Activated T-cell treated with anti-CD3 and anti-CD28 coated beads, Interleukin-2, amount 50 U/mL, for 4 hours (primary cell): Measurements from ENCODE around the gene DMRT3. TPM values are rescaled to one million over a fixed set of nuclear protein-coding genes. Genes with fewer than 3 reads are reported as not detected.
"Not testable (repeated sequence)": the region's sequence is repeated elsewhere in the genome, so short reads cannot be mapped to it uniquely, and the experiment has no call there.

Experiments
- ATAC-seq, 2 donors: fragments of 200-7000 bp; cut with Tn5 transposase; one replicate each; pipeline ENCODE4 v1.10.0; 2021
- DNase-seq: peaks from one replicate; pipeline ENCODE4 v3.0.0-alpha.2; 2020
- H3K27me3 Mint-ChIP-seq: one replicate; pipeline ENCODE4 v1.8.0; 2021; ENCODE audit warnings: low read depth, mixed read lengths
- H3K36me3 Mint-ChIP-seq: one replicate; pipeline ENCODE4 v1.8.0; 2022; ENCODE audit warnings: mixed read lengths; ENCODE audit not compliant: insufficient read depth
- H3K4me1 Mint-ChIP-seq: one replicate; pipeline ENCODE4 v1.8.0; 2021; ENCODE audit warnings: low read depth, mixed read lengths
- H3K4me3 Mint-ChIP-seq: one replicate; pipeline ENCODE4 v1.8.0; 2021; ENCODE audit warnings: mild to moderate bottlenecking, moderate library complexity, mixed read lengths
- H3K9me3 Mint-ChIP-seq: one replicate; pipeline ENCODE4 v1.8.0; 2021; ENCODE audit warnings: mixed read lengths
- total RNA-seq, 3 donors: library from RNA; stranded (reverse); gene quantifications; one replicate each; pipeline ENCODE4 v1.2.1, GENCODE V29; 2021

The DMRT3 gene
- total RNA-seq, 3 donors from 2014 or later, result not detected

DNA sequence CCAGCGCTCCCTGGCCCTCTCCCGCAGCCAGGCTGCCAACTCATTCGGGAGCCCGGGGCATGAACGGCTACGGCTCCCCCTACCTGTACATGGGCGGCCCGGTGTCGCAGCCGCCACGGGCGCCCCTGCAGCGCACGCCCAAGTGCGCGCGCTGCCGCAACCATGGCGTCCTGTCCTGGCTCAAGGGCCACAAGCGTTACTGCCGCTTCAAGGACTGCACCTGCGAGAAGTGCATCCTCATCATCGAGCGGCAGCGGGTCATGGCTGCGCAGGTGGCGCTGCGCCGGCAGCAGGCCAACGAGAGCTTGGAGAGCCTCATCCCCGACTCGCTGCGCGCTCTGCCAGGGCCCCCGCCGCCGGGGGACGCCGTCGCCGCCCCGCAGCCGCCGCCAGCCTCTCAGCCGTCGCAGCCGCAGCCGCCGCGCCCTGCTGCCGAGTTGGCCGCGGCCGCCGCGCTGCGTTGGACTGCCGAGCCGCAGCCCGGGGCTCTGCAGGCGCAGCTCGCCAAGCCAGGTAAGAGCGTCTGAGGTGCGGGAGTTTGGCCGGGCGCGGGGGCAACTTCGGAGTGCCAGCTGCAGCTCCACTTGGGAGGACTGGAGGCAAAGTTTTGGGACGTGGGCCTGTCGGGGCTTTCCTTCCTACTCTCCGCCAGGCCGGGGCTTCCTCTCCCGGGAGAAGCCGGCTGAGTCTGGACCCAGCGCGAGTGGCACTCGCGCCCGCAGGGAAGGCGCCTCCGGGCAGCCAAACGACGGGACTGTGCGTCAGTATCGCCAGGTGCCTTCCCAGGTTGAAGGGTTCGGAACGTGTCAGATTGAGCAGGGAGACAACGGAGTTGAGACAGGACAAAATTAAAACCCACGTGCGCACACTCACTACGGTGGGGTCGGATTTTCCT is 735 bp downstream of the DMRT3 start:
- no peak for DNase-seq
- Mint-ChIP-seq H3K9me3 (no peaks in the 10 kb centered on the region), H3K4me1 (peaks cover 14% of the 10 kb centered on the region), H3K27me3 (peaks cover 82% of the 10 kb centered on the region), H3K4me3 (no peak overlapping the region), H3K36me3 (no peaks in the 10 kb centered on the region)
- peak; percentile 15 to 23 for ATAC-seq

DNA sequence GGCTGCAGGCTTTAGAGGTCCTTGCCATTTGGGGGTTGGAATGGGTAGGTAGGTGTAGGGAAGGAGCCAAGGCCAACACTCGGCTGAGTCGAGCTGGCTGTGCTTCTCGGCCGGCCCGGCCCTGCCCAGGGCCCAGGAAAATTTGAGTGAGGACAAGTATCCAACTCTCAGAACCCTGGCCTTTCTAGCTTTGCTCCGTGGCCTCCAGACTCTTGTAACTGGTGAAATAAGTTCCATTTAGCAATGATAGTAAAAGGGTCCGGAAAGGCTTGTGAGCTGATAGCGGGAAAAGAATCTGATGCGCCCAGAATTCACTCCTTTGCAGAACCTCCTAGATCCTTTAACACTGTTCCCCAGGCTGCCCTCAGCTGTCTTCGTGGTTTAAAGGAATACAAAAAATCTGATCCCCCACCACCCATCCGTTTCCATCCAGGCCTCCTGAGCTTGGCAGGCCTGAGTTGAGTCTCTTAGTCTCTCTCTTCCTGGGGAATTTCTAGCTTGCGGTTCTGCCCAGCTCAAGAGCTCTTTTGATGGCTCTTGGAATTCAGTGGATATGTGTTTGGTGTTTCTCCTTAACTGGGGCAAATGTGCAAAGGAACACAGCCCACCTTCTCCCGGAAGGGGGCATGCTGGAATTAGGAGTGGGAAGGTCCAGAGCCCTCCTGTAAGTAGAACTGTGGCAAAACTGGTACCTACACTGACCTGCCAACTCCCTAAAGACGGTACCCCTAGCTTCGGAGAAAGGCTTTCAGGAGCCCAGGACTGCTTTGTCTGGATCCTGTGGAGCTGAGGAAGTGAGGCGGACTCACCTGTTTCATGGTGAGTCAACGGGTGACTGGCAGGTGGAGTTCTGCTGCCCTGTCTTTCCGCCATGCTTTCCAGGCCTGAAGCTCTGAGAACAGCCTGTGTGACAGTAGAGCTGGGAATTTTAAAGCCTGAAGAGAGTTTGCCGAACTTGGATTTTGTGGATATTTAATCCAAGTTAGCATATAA is 1.7 kb downstream of the DMRT3 start:
- Mint-ChIP-seq H3K4me3 (no peak overlapping the region), H3K4me1 (peaks cover 11% of the 10 kb centered on the region), H3K27me3 (peaks cover 83% of the 10 kb centered on the region), H3K36me3 (no peaks in the 10 kb centered on the region), H3K9me3 (no peaks in the 10 kb centered on the region)
- DNase-seq (no peak), ATAC-seq (no peak)

DNA sequence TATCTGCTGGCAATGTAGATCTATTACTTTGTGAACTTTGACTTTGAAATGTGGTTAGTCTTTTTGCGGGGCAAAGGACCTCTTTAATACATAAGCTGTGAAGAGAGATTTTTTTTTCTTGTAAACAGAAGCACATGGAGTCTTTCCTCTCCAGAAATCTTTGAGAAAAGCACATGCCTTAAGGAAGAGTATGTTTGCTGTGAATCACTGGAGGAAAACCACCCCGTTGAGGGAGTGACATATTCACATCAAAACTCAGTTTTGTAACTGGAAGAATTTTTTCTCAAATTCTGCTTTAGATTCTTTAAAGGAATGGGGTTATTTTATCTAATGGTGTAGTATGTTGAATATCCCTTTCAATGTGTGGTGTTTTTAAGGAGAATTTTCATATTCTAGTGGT is 3.5 kb downstream of the DMRT3 start:
- no peak for ATAC-seq
- H3K36me3 Mint-ChIP-seq, result no peaks in the 10 kb centered on the region
- H3K9me3 Mint-ChIP-seq, result no peaks in the 10 kb centered on the region
- no peak for DNase-seq
- H3K4me1 Mint-ChIP-seq, result peaks cover 4% of the 10 kb centered on the region
- H3K4me3 Mint-ChIP-seq, result no peak overlapping the region
- peaks cover 80% of the 10 kb centered on the region for H3K27me3 Mint-ChIP-seq

DNA sequence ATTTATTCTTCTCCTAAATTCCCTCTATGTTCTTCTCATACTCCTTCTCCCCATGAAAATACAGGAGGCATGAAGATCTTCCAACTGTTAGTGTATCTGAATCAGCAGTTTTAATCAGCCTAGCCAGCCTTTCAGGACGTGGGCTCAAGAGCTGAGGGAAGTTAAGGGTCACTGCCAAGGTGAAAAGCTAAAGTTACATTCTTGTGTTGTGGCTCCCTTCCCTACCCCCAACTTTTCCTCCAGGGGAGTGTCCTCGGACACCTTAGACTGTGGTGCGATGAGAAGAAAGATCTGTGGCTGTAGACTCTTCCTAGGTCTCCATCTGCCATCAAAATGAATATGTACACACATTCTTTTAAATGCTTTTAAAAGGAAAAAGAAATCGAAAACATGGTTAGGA is 4.2 kb downstream of the DMRT3 start:
- Mint-ChIP-seq H3K4me3 (no peak overlapping the region), H3K9me3 (no peaks in the 10 kb centered on the region), H3K4me1 (peaks cover 4% of the 10 kb centered on the region), H3K27me3 (peaks cover 75% of the 10 kb centered on the region), H3K36me3 (no peaks in the 10 kb centered on the region)
- DNase-seq (no peak), ATAC-seq (no peak)

DNA sequence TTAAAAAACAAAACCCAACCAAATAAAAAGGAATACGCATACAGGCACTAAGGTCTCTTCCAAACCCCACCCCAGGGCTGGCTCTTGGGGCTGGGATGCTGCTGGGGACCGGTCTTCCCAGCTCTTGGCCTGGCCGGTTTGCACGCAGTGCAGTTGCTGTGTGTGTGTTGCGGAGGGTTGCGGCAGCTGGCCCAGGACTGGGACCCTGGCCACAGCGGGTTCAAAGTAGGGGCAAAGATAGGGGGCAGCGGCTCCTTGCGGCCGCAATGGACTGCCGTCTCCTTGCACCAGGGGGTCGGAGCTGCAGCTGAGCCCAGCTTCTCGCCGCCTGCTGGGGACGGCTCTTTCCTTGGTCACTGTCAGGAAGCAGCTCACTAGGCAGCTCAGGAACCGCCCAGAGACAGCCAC is 5.0 kb downstream of the DMRT3 start:
- Mint-ChIP-seq H3K4me3 (no peak overlapping the region), H3K4me1 (no peaks in the 10 kb centered on the region), H3K9me3 (no peaks in the 10 kb centered on the region), H3K36me3 (no peaks in the 10 kb centered on the region), H3K27me3 (peaks cover 77% of the 10 kb centered on the region)
- DNase-seq (no peak), ATAC-seq (no peak)

DNA sequence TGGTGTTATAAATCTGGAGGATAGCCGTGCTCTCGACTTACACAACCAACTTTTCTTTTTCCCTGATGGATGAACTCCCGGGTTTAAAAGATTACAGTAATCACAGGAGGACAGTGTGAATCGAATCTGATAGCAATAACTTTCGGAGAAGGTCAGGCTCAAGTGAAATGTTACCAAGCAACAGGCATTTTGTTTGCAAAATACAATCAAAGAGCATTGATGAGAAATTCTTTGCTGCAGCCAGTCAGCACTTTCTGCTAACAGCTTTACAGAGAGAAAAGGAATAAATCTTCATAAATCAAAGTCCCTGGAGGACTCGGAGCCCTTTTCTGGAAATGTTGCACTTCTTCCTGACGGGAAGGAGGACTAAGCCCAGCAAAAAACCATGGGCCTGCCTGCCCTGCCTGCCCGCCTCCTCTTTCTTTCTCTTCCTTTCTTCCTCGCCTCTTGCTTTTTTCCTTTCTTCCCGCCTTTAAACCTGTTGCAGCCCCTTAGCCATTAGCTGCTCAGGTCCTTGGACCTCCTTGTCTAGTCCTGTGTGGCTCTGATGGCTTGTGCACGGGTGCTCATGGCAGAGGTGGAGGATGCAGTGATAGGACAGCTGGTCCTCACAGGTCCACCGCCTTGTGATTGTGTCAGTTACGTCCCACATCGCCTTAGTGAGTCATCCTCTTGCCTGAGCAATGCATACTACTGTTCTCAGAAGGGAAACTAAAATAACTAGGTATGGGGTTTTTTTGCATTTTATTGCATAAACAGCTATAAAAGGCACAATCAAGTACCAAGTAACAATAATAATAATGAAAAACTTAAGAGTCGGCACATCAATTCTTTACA is 6.2 kb downstream of the DMRT3 start:
- Mint-ChIP-seq H3K36me3 (no peaks in the 10 kb centered on the region), H3K4me1 (no peaks in the 10 kb centered on the region), H3K27me3 (peaks cover 76% of the 10 kb centered on the region)

DNA sequence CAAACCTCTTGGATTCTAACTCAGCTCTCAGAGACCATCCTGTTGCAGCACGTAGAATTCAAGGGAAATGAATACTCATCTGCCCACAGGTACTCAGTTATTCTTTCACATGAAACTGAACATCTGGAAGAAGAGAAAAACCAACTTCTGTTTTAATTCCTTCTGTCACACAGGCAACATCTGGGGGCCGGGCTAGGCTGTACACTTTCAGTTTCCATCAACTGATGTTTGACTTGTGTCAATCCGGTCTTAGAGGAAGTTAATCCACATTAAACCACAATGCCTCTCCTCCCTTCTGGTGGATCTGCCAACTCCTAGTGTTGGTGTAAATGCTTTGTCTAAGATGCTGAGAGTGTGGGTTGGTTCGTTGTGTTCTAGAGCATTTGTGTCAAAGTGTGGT is 17.6 kb downstream of the DMRT3 start:
- Mint-ChIP-seq H3K27me3 (peaks cover 17% of the 10 kb centered on the region), H3K4me1 (no peaks in the 10 kb centered on the region), H3K9me3 (no peaks in the 10 kb centered on the region), H3K4me3 (no peak overlapping the region), H3K36me3 (no peaks in the 10 kb centered on the region)
- ATAC-seq (no peak), DNase-seq (no peak)

More for the DNA sequence above, 6.2 kb downstream of the DMRT3 start:
- DNase-seq (no peak), ATAC-seq (peak in 1 of 2 donors; percentile 55)
- H3K4me3 Mint-ChIP-seq, result no peak overlapping the region
- H3K9me3 Mint-ChIP-seq, result no peaks in the 10 kb centered on the region

DNA sequence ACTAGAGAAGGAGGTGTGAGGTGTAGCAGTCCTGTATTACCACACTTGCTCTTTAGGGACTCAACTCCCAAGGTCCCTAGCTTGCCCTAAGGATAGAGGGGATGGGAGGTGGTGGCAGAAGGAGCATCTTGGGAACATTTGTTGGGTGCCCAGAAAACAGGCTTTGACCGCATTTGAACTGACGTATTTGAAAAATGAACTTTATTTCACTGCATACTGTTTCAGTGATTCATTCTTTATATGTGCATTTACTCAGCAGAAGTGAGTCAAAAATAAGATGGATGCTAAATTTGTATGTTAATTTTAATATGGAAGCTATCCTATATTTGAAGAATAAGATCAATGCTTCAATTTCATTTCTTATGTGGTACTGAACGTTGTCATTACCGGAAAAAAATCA is 18.7 kb downstream of the DMRT3 start:
- H3K27me3 Mint-ChIP-seq, result peaks cover 14% of the 10 kb centered on the region
- no peaks in the 10 kb centered on the region for H3K36me3 Mint-ChIP-seq
- no peaks in the 10 kb centered on the region for H3K4me1 Mint-ChIP-seq
- DNase-seq (no peak), ATAC-seq (no peak)
- H3K9me3 Mint-ChIP-seq, result no peaks in the 10 kb centered on the region
- H3K4me3 Mint-ChIP-seq, result no peak overlapping the region

DNA sequence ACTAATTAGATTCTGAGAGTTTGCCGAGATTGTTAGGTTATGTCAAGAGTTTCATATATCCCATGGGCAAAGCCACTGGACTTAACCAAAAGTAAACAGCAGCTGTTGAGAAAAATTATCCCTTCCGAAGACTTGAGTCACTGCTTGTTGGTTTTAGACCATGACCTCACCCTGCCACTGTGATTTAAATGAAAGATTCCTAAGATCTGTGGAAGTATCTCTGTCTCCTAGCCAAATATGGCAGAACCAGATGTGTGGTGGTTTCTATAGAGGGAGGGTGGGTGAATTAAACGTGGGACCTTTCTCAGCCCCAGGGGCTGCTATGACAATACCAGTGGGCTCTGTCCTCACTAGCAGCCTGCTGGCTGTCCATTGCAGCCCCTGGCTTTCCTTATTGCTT is 19.3 kb downstream of the DMRT3 start:
- no peak for DNase-seq
- no peak for ATAC-seq
- Mint-ChIP-seq H3K4me3 (no peak overlapping the region), H3K27me3 (peaks cover 9% of the 10 kb centered on the region), H3K36me3 (no peaks in the 10 kb centered on the region), H3K9me3 (no peaks in the 10 kb centered on the region), H3K4me1 (no peaks in the 10 kb centered on the region)

DNA sequence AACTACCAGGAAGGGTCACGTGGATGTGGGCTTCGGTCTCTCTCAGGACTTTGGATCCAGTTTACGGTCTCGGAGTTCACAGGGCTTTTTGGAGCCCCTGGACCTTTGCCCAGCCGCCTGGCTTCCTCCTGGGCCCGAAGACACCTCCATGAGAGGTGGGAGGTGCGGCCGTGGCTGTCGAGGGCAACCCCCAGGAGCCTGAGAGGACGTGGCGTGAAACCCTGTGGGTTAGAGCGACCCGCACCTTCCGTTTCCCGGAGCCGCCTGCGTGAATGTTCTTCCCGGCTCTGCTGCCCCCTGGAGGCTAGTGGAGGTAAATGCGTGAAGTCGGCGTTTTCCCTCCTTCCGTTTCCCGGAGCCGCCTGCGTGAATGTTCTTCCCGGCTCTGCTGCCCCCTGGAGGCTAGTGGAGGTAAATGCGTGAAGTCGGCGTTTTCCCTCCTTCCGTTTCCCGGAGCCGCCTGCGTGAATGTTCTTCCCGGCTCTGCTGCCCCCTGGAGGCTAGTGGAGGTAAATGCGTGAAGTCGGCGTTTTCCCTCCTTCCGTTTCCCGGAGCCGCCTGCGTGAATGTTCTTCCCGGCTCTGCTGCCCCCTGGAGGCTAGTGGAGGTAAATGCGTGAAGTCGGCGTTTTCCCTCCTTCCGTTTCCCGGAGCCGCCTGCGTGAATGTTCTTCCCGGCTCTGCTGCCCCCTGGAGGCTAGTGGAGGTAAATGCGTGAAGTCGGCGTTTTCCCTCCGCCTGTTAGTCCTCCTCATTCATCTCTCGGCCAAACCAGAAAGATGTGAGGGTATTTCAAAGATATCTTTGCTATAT is 22.1 kb downstream of the DMRT3 start:
- ATAC-seq, DNase-seq, H3K27me3 Mint-ChIP-seq, H3K4me1 Mint-ChIP-seq, H3K9me3 Mint-ChIP-seq, H3K36me3 Mint-ChIP-seq, H3K4me3 Mint-ChIP-seq: not testable (repeated sequence)

DNA sequence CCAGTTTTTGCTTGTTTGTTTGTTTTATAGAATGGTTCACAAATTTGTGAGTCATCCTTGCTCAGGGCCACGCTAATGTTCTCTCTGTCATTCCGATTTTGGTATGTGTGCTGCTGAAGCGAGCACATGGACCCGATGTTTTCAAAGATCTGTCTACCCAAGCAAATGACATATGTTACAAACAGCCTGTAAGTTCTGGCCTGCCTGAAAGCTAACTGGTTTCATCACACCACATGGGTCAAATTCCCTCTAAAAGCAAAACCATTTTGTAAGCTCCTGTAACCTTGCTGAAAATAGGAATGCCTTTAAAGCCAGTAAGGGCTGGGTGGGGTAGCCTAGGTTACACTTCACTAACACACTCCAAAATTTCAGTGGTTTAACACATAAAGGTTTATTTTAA is 25.4 kb downstream of the DMRT3 start:
- H3K4me3 Mint-ChIP-seq, result no peak overlapping the region
- no peaks in the 10 kb centered on the region for H3K9me3 Mint-ChIP-seq
- H3K36me3 Mint-ChIP-seq, result no peaks in the 10 kb centered on the region
- ATAC-seq, result no peak
- no peaks in the 10 kb centered on the region for H3K4me1 Mint-ChIP-seq
- DNase-seq, result no peak
- H3K27me3 Mint-ChIP-seq, result peaks cover 9% of the 10 kb centered on the region

DNA sequence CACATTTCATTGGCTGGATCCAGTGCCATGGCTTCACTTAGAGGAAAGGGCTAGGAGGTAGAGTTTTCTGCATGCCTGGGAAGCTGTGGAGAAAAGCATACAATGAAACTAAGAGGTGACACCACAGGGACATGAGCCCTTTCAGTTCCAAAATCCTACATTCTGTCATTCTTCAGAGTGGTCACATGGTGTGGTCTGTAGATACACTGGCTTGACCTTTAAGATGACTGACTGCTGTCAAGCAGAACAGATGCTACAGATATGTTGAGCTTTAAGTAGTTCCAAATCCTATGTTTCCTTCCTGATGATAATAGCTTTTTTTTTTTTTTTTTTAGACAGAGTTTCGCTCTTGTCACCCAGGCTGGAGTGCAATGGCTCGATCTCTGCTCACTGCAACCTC is 26.2 kb downstream of the DMRT3 start:
- DNase-seq (no peak), ATAC-seq (no peak)
- H3K4me3 Mint-ChIP-seq, result no peak overlapping the region
- no peaks in the 10 kb centered on the region for H3K9me3 Mint-ChIP-seq
- H3K4me1 Mint-ChIP-seq, result no peaks in the 10 kb centered on the region
- peaks cover 9% of the 10 kb centered on the region for H3K27me3 Mint-ChIP-seq
- H3K36me3 Mint-ChIP-seq, result no peaks in the 10 kb centered on the region

DNA sequence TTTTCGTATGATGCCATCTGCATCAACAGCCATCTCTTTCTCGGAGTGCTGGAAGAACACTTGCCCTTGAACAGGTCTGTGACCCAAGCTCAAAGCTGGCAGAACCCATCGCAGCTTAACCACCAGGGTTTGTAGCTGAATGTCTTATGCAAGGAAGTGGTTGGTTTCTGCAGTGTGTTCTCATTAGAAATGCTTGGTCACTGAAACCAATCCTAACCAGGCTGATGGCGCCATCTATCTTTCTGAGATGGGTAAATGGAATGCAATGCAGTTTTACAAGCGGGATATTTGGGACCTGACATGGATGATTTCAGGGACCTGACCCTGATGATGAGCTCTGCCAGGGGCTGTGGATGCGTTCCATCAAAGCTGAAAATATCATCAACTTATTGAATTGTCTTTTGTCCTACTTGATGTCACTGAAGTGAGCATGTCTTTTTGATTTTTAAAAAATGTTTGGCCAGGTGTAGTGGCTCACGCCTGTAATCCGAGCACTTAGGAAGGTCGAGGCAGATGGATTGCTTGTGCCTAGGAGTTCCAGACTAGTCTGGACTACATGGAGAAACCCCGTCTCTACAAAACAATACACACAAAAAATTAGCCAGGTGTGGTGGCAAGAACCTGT is 28.7 kb downstream of the DMRT3 start:
- H3K4me3 Mint-ChIP-seq, result no peak overlapping the region
- DNase-seq (no peak), ATAC-seq (no peak)
- H3K9me3 Mint-ChIP-seq, result no peaks in the 10 kb centered on the region
- H3K4me1 Mint-ChIP-seq, result peaks cover 2% of the 10 kb centered on the region
- peaks cover 19% of the 10 kb centered on the region for H3K27me3 Mint-ChIP-seq
- H3K36me3 Mint-ChIP-seq, result no peaks in the 10 kb centered on the region
